Right hindlimb (tissue), 1 donor: ENCODE measurements around the gene PIP4P1.

ENCODE experiments used
- DNase-seq: peaks from one replicate; pipeline ENCODE4 v3.0.0-alpha.2; 2018

PIP4P1 gene

GRCh38 chr14:20434701-20435581 is 26.3 kb downstream of the PIP4P1 start:
- DNase-seq, result peak; percentile 56

DNA sequence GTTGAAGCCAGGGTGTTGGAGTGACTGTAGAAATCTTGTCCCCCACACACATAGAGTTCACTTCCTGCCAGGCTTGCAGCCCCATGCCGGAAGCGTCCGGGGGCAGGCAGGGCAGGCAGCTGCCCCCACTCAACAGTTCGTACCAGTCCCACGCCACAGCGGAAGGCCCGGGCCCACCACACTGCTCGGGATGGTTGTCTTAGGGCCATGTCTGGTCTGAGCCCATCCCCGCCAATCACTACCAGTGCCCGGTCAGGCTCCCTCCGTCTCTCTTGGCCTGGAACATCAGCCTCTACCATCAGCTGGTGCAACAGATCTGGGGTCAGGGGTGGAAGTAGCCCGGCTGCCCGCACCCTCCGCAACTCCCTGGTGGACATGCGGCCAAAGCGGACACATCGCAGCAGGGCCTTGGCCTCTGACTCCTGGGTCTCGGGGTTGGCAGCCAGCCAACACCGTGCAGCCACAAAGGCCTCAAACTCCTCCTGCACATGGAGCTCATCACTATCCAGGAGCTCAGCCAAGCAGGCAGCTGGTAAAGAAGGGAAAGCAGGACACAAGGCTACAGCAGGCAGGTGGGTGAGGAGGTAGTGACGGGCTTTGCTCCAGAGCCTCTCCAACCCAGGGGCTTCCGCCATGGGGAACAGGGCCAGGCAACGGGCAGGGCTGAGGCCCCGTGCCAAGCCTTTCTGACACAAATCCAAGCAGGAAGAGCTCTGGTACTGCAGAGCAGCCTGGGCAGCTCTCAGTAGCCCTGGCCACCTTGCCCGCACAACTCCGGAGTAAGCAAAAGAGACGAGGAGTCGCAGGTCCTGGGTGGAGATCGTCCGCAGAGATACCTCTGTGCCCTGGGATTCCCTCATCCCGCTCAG is 31.2 kb downstream of the PIP4P1 start:
- no peak for DNase-seq

DNA sequence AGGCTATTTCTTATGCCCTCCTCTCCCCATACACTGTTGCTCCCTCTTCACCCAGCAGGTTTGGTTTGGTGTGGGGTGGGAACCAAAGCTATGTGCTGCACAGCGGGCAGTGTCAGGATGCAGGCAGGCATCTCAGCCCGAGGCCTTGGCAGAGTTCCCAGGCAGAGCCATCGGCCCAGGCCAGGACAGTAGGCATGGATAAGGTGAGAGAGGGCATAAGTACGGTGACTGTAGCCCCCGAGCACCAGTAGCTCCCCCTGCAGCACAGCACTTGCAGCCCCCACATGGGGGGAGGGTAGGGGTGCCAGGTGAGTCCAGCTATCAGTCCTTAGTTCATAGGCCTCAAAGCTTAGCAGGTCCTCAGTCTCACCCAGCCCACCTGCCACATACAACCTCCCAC is 32.4 kb downstream of the PIP4P1 start:
- DNase-seq, result no peak

GRCh38 chr14:20428010-20428365 is 33.2 kb downstream of the PIP4P1 start:
- DNase-seq, result no peak

DNA sequence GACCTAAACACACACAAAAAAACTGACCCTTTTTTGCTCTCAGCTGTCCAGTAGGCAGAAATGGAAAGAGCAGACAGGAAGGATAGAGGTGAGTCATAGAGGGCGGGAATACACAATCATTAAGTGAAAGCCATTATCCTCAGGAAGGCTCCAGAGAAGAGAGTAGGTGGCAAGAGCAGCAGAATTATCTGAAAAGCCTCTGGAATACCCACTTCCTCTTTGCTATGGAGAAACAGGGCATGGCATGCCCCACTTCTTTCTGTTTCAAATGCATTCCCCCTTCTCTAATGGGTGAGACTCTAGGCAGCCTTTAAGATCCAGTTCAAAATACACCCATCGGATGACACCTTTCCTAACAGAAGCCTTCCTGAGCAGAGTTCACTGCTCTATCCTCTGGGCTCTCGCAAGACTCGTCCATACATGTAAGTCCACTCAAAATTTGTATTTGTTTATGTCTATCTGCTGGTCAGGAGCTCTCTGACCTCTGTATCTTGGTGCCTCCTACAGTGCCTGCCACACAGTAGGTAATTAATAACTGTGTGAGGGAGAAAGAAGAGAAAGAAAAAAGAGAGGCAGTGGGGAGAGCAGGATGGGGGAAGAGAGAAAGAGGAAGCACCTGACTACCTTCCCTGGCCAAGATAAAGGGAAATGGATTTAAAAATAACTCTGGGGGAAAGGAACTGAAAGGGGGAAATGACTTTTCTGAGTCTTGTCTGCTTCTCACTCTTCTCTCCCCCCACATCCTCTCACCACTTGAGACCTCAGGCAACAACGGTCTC is 33.8 kb downstream of the PIP4P1 start:
- no peak for DNase-seq

DNA sequence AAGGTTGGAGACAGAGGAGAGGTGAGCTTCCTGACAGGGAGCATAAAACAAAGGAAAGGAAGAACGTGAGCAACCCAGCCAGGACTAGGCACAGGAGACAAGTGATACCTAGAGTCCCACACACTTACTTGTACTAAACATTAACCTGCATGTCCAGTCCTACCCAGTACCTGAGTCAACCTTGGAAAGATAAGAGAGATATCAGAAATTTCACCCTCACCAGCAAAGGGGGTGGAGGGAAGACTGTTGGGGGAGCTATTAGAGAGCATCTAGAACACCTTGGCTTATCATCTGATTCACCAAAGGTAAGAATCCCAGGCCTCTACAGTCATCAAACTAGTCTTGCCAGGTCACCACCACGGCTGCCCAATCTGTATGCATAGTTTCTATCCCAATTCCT is 36.4 kb downstream of the PIP4P1 start:
- no peak for DNase-seq

GRCh38 chr14:20422886-20423285 is 38.3 kb downstream of the PIP4P1 start:
- no peak for DNase-seq

GRCh38 chr14:20421267-20421666 is 40.0 kb downstream of the PIP4P1 start:
- DNase-seq, result no peak

GRCh38 chr14:20419419-20419818 is 41.8 kb downstream of the PIP4P1 start:
- no peak for DNase-seq

GRCh38 chr14:20418501-20418909 is 42.7 kb downstream of the PIP4P1 start:
- no peak for DNase-seq

- no peak for DNase-seq
Observed at GRCh38 chr14:20417250-20418186, 43.7 kb downstream of the PIP4P1 start.

DNA sequence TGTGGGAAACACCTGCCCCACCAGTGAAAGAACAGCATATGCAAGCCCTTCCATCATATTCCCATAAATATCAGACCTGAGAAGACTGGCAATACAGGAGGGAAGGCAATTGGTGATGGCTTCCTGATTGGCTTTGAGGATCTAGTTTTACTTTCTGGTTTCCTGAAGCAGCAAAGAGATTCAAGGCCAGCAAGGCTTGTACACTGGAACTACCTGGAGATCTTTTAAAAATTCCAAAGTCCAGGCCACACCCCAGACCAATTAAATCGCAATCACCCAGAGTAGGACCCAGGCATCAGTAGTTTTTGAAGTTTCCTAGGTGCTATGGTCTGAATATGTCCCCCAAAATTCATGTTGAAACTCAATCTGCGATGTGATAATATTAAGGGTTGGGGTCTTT is 45.0 kb downstream of the PIP4P1 start:
- no peak for DNase-seq

GRCh38 chr14:20415782-20416206 is 45.4 kb downstream of the PIP4P1 start:
- no peak for DNase-seq

DNA sequence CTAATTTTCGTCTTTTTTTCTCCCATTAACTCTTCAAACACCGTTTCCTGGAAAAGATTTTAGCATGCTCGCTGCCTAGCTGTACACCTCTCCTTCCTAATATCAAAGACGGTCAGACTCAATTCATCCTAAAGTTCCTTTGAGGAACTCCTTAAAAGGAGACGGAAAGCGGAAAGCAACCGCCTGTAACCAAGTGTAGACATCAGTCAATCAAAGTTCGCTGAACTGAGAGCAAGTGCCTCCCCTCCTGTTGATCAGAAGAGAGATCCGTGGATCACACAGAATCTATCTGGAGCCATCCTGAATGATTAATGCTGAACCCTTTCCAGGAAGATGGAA is 47.5 kb downstream of the PIP4P1 start:
- no peak for DNase-seq

DNA sequence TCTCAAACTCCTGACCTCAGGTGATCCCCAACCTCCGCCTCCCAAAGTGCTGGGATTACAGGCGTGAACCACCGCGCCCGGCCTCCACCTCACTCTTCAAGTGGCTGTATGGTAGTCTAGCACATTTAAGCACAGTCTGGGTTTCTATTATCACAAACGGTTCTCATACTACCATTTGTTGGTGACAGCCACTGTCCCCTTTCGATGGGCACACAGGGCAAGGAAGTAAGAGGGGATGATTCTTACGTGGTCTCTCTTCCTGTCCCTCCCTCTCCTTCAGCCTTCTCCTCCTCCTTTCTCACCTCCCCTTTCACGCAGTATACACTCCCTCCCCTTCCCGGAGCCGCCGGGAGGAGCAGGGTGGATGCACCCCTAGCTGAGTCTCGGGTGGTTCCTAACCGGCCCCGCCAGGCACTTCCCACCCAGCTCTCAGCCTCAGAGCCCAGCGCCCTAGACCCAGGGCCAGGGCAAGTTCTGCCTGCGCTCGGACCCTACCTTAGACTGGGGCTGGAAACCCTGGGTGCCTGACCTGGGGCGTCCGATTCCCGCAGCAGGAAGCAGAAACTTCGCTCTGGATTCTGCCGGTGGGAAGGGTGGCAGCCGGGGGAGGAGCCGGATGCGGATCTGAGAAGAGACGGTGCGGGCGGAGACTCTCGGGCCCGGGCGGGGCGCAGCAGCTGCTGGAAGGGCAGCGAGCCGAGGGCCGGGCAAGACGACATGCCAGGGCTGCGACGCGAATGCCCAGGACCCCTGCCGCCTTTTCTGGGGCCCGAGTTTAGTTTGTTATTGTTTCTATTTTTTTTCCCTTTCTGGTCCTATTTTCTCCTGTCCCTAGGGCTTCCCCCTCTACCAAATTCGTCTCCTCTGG is 48.1 kb downstream of the PIP4P1 start, which contains the start of gene TEP1:
Gene TEP1, minus strand, starts transcription at position 626 of the 868 bp plus-strand sequence. CDS start 5,062 bp downstream, outside the sequence.
- peak; percentile 92 for DNase-seq

GRCh38 chr14:20412411-20412810 is 48.8 kb downstream of the PIP4P1 start:
- no peak for DNase-seq

GRCh38 chr14:20409226-20409625 is 52.0 kb downstream of the PIP4P1 start:
- DNase-seq, result no peak
